ENCODE measurements around the gene BRF1. TPM values are rescaled to one million over a fixed set of nuclear protein-coding genes. Genes with fewer than 3 reads are reported as not detected.

Gene BRF1
- total RNA-seq, 4 donors from 2014 or later: 25.2 to 35.6 (median 30.9) TPM

GRCh38 chr14:105207996-105208737, 92.6 kb downstream of the BRF1 start:
- TF ChIP-seq POLR2AphosphoS5 (IDR thresholded peaks at IDR 0.05) (no peak), EP300 (IDR thresholded peaks at IDR 0.05) (no peak), CTCF (IDR thresholded peaks at IDR 0.05) (no peak), POLR2A (IDR thresholded peaks at IDR 0.05) (no peak)
- 94% methylated on average over 9 of the region's 25 CpGs; no CpG with 5 or more reads in 1 of the 2 donors for WGBS, 2 donors (ENCODE audit: low coverage in 1 of 2)
- ATAC-seq: no peak

DNA sequence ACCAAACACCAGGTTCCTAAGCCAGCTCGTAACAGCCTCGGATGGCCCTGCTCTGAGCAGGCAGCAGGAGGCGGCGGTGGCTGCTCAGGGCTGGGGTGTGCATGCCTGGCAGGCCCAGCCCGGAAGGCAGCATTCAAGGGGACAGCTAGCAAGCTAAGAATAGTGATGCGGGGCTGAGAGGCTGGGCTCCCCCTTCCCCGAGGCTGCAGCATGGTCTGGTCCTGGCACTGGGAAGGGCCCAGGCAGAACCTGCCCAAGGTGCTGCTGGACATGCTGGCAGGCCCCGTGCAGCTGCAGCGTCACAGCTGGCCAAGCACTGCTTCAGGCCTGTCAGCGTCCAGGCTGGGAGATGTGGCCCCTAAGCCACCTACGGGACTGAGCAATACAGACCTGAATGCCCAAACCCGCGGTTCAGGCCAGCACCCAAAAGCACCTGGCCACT, 93.3 kb downstream of the BRF1 start:
- no peak for ATAC-seq
- peaks cover 0 to 47% (median 13%) of the 10 kb centered on the region in 3 donors for H3K4me1 ChIP-seq
- no CpG with 5 or more reads among the region's 13 CpGs for WGBS, 2 donors (ENCODE audit: low coverage in 1 of 2)

More at GRCh38 chr14:105207996-105208737, 92.6 kb downstream of the BRF1 start:
- Histone ChIP-seq H3K27me3 (no peaks in the 10 kb centered on the region), H3K36me3 (peaks cover 0 to 46% of the 10 kb centered on the region in 2 donors), H3K9me3 (no peaks in the 10 kb centered on the region), H3K4me1 (peaks cover 0 to 40% (median 11%) of the 10 kb centered on the region in 3 donors), H3K4me3 (no peak overlapping the region), H3K27ac (no peak overlapping the region)

GRCh38 chr14:105206873-105207272, 93.9 kb downstream of the BRF1 start:
- no peak for ATAC-seq
- Histone ChIP-seq H3K36me3 (peaks cover 0 to 33% of the 10 kb centered on the region in 2 donors), H3K4me1 (peaks cover 0 to 53% (median 16%) of the 10 kb centered on the region in 3 donors), H3K27me3 (peaks cover 4% of the 10 kb centered on the region), H3K27ac (no peak overlapping the region), H3K9me3 (no peaks in the 10 kb centered on the region), H3K4me3 (no peak overlapping the region)
- TF ChIP-seq POLR2AphosphoS5 (IDR thresholded peaks at IDR 0.05): no peak
- no peak for TF ChIP-seq CTCF (IDR thresholded peaks at IDR 0.05)
- no peak for TF ChIP-seq POLR2A (IDR thresholded peaks at IDR 0.05)
- no peak for TF ChIP-seq EP300 (IDR thresholded peaks at IDR 0.05)
- 20% methylated on average over 2 of the region's 5 CpGs; no CpG with 5 or more reads in 1 of the 2 donors for WGBS, 2 donors (ENCODE audit: low coverage in 1 of 2)

More for the DNA sequence above, 93.3 kb downstream of the BRF1 start:
- Histone ChIP-seq H3K27ac (no peak overlapping the region), H3K36me3 (peaks cover 0 to 39% of the 10 kb centered on the region in 2 donors), H3K4me3 (no peak overlapping the region), H3K27me3 (no peaks in the 10 kb centered on the region), H3K9me3 (no peaks in the 10 kb centered on the region)
- TF ChIP-seq POLR2A (IDR thresholded peaks at IDR 0.05) (no peak), POLR2AphosphoS5 (IDR thresholded peaks at IDR 0.05) (no peak)

GRCh38 chr14:105205673-105206208, 95.1 kb downstream of the BRF1 start:
- Histone ChIP-seq H3K27ac (peak overlapping the region in 1 of 4 donors; percentile 15), H3K27me3 (peaks cover 15% of the 10 kb centered on the region), H3K36me3 (peaks cover 0 to 22% of the 10 kb centered on the region in 2 donors), H3K4me3 (no peak overlapping the region), H3K4me1 (peaks cover 0 to 64% (median 18%) of the 10 kb centered on the region in 3 donors), H3K9me3 (no peaks in the 10 kb centered on the region)
- TF ChIP-seq POLR2AphosphoS5 (IDR thresholded peaks at IDR 0.05) (no peak), CTCF (IDR thresholded peaks at IDR 0.05) (no peak), EP300 (IDR thresholded peaks at IDR 0.05) (no peak), POLR2A (IDR thresholded peaks at IDR 0.05) (no peak)
- WGBS, 2 donors (ENCODE audit: low coverage in 1 of 2): no CpG with 5 or more reads among the region's 12 CpGs
- no peak for ATAC-seq

- H3K9me3 ChIP-seq: no peaks in the 10 kb centered on the region
- WGBS, 2 donors (ENCODE audit: low coverage in 1 of 2): no CpG with 5 or more reads among the region's 21 CpGs
- no peak for ATAC-seq
- H3K27ac ChIP-seq: peak overlapping the region in 2 of 4 donors; percentile 5 to 15
- H3K27me3 ChIP-seq: peaks cover 21% of the 10 kb centered on the region
- no peak for TF ChIP-seq EP300 (IDR thresholded peaks at IDR 0.05)
- TF ChIP-seq POLR2A (IDR thresholded peaks at IDR 0.05): no peak
- no peak for TF ChIP-seq CTCF (IDR thresholded peaks at IDR 0.05)
- no peak for TF ChIP-seq POLR2AphosphoS5 (IDR thresholded peaks at IDR 0.05)
- no peak overlapping the region for H3K4me3 ChIP-seq
- peaks cover 0 to 15% of the 10 kb centered on the region in 2 donors for H3K36me3 ChIP-seq
- peaks cover 0 to 64% (median 18%) of the 10 kb centered on the region in 3 donors for H3K4me1 ChIP-seq
These were observed 95.7 kb downstream of the BRF1 start for GRCh38 chr14:105204931-105205672.
